Measurements from ENCODE around the gene MMP1.
"Not testable (repeated sequence)": the region's sequence is repeated elsewhere in the genome, so short reads cannot be mapped to it uniquely, and the experiment has no call there.

The MMP1 gene

DNA sequence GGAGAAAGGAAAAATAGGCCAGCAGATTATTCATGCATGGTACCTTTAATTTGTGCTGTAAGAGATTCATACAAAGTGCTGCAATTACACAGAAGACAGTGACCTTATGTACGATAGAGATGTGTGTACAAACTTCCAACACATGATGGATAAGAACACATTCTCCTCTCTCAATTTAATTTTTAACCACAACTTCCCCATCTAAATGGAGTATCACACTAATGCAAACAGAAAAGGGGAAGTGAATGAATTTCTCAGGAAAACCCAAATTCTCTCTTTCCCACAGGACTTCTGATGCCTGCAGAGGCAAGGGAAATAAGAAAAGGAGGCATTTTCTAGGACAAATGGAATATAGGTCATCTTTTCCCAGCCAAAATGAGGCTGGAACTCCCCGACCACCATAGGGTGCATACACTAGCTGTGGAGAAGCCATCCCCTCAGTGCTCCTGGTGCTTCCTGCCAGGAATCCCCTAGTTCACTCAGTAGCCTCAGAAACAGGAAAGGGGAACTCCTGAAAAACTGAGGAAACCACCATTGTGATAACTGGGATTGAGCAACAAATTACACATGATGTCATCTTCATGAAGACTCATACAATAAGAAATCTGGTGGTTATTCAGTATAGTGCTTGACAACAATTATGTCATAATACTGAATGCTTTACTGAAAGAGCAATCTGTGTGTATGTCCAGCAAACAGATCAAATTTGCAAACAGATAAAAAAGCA, 40.0 kb downstream of the MMP1 start:
- no peaks in the 10 kb centered on the region for H3K36me3 Mint-ChIP-seq
- no peaks in the 10 kb centered on the region for H3K4me1 Mint-ChIP-seq (ENCODE audit: low read depth)
- H3K27me3 Mint-ChIP-seq = peaks cover 21% of the 10 kb centered on the region
- H3K4me3 Mint-ChIP-seq = no peak overlapping the region
- no peaks in the 10 kb centered on the region for H3K9me3 Mint-ChIP-seq (ENCODE audit: low read depth)
- no peak overlapping the region for H3K27ac Mint-ChIP-seq

DNA sequence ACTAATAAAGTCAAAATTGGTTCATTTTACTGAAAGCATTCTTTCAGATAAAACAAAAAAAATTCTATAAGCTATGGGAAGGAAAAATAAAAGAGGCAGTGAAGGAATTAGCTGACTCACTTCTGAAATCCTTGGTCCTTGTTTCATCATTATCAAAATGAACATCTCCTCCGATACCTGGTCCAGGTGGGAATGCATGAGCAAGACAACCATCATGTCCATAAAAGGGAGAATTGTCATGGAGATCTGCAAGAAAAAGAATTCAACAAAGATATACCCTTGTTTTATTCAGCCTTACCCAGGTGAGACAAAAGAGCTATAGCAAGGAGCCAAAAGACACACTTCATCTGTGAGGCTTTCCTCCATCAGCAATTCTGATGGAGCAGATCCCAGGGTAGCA, 44.7 kb downstream of the MMP1 start:
- Mint-ChIP-seq H3K36me3 (no peaks in the 10 kb centered on the region), H3K4me3 (no peak overlapping the region), H3K27ac (no peak overlapping the region), H3K9me3 (ENCODE audit: low read depth) (peaks cover 7% of the 10 kb centered on the region), H3K27me3 (peaks cover 22% of the 10 kb centered on the region), H3K4me1 (ENCODE audit: low read depth) (no peaks in the 10 kb centered on the region)

DNA sequence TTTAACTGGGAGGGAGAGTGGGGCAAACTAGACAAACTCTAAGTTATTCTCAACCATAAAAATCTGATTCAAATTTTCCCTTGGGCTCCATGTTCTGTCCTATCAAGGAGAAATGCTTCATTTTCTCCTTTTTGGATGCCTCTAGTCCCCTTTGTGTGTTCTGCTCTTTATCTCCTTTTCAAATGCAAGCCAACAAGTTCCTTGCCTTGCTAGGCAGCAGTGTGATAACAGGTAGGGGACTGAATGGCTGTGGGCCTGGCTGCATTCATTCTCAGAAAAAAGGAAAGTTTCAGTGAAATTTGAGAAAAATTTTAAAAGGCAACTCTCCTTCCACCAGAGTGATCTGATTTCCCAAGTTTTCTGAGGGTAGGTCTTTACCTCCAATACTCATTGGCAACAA, 46.3 kb downstream of the MMP1 start:
- Mint-ChIP-seq H3K4me1 (ENCODE audit: low read depth) (no peaks in the 10 kb centered on the region), H3K9me3 (ENCODE audit: low read depth) (peaks cover 12% of the 10 kb centered on the region), H3K36me3 (no peaks in the 10 kb centered on the region), H3K4me3 (no peak overlapping the region), H3K27ac (no peak overlapping the region), H3K27me3 (peaks cover 18% of the 10 kb centered on the region)

DNA sequence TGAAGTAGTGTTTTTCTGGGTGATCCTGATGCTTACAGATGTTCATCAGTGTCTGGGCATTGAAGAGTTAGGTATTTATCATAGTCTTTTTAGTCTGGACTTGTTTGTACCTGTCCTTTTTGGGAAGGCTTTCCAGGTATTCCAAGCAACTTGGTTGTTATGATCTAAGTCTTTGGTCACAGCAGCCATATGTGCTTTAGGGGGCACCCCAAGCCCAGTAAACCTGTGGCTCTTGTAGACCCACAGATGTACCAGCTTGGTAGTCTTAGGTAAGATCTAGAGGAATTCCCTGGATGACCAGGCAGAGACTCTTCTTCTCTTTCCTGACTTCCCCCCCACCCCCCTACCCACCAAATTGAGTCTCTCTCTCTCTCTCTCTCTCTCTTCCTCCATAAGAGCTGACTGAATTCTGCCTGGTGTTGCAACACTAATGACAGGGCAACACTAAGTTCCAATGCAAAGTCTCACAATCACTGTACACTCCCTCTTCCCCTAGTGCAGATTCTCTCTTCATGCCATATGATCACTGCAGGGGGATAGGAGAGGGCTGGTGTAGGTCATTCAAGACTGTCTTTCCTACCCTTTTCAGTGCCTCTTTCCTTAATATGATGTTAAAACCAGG, 48.7 kb downstream of the MMP1 start:
- peaks cover 10% of the 10 kb centered on the region for H3K27me3 Mint-ChIP-seq
- no peaks in the 10 kb centered on the region for H3K4me1 Mint-ChIP-seq (ENCODE audit: low read depth)

DNA sequence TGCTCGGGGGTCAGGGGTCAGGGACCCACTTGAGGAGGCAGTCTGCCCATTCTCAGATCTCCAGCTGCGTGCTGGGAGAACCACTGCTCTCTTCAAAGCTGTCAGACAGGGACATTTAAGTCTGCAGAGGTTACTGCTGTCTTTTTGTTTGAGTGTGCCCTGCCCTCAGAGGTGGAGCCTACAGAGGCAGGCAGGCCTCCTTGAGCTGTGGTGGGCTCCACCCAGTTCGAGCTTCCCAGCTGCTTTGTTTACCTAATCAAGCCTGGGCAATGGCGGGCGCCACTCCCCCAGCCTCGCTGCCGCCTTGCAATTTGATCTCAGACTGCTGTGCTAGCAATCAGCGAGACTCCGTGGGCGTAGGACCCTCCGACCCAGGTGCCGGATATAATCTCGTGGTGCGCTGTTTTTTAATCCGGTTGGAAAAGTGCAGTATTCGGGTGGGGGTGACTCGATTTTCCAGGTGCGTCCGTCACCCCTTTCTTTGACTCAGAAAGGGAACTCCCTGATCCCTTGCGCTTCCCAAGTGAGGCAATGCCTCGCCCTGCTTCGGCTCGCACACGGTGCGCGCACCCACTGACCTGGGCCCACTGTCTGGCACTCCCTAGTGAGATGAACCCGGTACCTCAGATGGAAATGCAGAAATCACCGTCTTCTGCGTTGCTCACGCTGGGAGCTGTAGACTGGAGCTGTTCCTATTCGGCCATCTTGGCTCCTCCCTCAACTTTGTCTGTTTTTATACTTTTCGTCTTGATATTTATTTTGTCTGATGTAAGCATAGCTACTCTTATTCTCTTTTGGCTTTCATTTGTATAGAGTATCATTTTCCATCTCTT, 51.0 kb downstream of the MMP1 start:
- not testable (repeated sequence) for H3K36me3 Mint-ChIP-seq

More for the DNA sequence above, 48.7 kb downstream of the MMP1 start:
- H3K27ac Mint-ChIP-seq = no peak overlapping the region
- H3K36me3 Mint-ChIP-seq = no peaks in the 10 kb centered on the region
- H3K9me3 Mint-ChIP-seq (ENCODE audit: low read depth) = peaks cover 12% of the 10 kb centered on the region
- no peak overlapping the region for H3K4me3 Mint-ChIP-seq

More for the DNA sequence above, 51.0 kb downstream of the MMP1 start:
- not testable (repeated sequence) for H3K27ac Mint-ChIP-seq; H3K27me3 Mint-ChIP-seq; H3K4me1 Mint-ChIP-seq (ENCODE audit: low read depth); H3K4me3 Mint-ChIP-seq
- H3K9me3 Mint-ChIP-seq (ENCODE audit: low read depth) = peaks cover 12% of the 10 kb centered on the region

All from activated naive CD8-positive, alpha-beta T cell (primary cell).